ENCODE data around the gene ITGB2.

Gene ITGB2

DNA sequence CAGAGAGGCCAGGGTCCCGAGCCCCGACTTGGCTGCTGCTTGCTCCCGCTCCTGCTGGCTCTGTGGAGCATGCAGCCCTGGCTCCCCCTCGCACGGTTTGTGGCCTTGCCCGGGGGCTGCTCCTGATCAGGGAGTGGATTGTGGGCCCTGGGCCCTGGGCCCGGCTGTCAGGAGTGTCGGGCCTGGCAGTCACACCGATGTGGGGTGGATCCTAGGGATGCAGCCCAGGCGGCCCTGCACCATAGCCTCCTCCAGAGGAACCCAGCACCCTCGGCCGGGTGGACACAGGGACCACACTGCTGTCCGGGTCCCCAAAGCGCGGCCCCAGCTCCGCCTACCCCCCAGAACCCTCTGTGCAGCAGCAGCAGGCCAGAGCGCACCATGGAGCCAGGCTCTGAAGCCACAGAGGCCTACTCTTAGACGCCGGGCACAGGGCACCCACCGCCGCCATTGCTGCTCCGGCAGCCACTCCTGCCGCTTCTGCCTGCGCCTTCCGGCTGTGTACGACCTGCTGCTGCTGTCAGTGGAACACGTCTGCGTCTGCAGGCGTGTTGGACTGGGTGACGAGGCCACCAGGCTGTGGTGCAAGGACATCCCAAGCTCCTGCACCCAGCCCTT lies 28.6 kb upstream of the ITGB2 start:
- H3K27ac ChIP-seq: no peak overlapping the region
- no peaks in the 10 kb centered on the region for H3K36me3 ChIP-seq (ENCODE audit: control insufficient read depth, insufficient read depth, low read length)

DNA sequence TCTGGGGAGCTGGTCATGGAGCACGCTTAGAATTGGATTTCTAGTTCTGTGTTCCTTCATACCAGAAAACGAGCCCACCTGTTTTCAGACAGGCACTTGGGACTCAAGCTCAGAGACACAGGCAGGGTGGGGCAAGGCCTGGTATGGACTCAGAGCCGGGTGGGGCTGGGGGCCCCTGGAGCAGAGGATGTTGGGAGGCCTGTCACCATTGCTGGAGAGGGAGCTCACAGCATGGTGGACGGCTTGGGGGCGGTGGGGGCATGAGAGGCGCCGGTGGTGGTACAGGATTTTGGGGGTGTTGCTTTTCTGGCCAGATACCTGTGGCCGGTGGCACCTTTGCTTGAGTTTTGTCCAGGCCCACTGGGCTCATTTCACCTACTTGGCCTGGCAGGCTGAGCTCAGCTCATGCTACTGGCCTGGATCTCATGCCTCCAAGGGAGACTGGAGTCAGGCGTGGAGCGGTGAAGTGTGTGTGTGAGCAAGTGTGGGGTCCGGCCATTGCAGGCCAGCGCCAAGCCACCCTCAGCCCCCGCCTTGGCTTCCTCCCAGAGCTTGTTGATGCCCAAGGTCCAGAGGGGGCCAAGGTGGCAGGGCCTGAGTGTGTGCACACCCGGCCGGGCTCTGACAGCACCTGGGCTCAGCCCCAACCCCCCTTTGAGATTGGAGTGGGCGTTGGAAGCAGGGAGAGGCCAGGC lies 27.9 kb upstream of the ITGB2 start:
- Histone ChIP-seq H2AFZ (no peak overlapping the region), H3K9ac (no peak overlapping the region), H3K9me3 (ENCODE audit: control insufficient read depth, low read length) (no peaks in the 10 kb centered on the region), H3K4me2 (ENCODE audit: low read length) (no peak overlapping the region), H3K79me2 (peaks cover 6% of the 10 kb centered on the region), H3K27ac (no peak overlapping the region), H3K4me1 (no peaks in the 10 kb centered on the region), H3K4me3 (ENCODE audit: low read depth, low read length) (no peak overlapping the region), H3K27me3 (ENCODE audit: control insufficient read depth, insufficient read depth, low read length) (no peaks in the 10 kb centered on the region), H3K36me3 (ENCODE audit: control insufficient read depth, insufficient read depth, low read length) (no peaks in the 10 kb centered on the region)
- TF ChIP-seq, protein P1, sequence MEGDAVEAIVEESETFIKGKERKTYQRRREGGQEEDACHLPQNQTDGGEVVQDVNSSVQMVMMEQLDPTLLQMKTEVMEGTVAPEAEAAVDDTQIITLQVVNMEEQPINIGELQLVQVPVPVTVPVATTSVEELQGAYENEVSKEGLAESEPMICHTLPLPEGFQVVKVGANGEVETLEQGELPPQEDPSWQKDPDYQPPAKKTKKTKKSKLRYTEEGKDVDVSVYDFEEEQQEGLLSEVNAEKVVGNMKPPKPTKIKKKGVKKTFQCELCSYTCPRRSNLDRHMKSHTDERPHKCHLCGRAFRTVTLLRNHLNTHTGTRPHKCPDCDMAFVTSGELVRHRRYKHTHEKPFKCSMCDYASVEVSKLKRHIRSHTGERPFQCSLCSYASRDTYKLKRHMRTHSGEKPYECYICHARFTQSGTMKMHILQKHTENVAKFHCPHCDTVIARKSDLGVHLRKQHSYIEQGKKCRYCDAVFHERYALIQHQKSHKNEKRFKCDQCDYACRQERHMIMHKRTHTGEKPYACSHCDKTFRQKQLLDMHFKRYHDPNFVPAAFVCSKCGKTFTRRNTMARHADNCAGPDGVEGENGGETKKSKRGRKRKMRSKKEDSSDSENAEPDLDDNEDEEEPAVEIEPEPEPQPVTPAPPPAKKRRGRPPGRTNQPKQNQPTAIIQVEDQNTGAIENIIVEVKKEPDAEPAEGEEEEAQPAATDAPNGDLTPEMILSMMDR (IDR thresholded peaks at IDR 0.05): no peak

More for the DNA sequence above, 28.6 kb upstream of the ITGB2 start:
- H3K4me3 ChIP-seq (ENCODE audit: low read depth, low read length): no peak overlapping the region
- no peak overlapping the region for H3K4me2 ChIP-seq (ENCODE audit: low read length)
- no peak overlapping the region for H3K9ac ChIP-seq
- H3K9me3 ChIP-seq (ENCODE audit: control insufficient read depth, low read length): no peaks in the 10 kb centered on the region
- TF ChIP-seq, protein P1 (IDR thresholded peaks at IDR 0.05): no peak
- peaks cover 6% of the 10 kb centered on the region for H3K79me2 ChIP-seq
- no peaks in the 10 kb centered on the region for H3K27me3 ChIP-seq (ENCODE audit: control insufficient read depth, insufficient read depth, low read length)
- H2AFZ ChIP-seq: no peak overlapping the region
- no peaks in the 10 kb centered on the region for H3K4me1 ChIP-seq

DNA sequence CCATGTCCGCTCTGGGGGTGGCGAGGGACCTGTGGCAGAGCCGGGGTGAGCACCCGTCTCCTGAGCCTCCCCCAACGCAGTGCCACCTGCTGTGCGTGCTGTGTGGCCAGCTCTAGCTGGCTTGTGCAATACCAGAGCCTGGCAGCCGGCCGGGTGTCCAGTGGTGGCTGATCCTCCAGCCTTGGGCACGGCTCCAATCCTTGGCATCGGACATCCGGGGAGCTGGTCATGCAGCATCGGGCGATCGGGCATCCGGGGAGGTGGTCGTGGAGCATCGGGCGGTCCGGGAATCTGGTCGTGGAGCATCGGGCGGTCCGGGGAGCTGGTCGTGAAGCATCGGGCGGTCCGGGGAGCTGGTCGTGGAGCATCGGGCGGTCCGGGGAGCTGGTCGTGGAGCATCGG lies 27.2 kb upstream of the ITGB2 start:
- Histone ChIP-seq H3K4me2 (ENCODE audit: low read length) (no peak overlapping the region), H3K27me3 (ENCODE audit: control insufficient read depth, insufficient read depth, low read length) (no peaks in the 10 kb centered on the region), H2AFZ (no peak overlapping the region), H3K4me1 (no peaks in the 10 kb centered on the region), H3K4me3 (ENCODE audit: low read depth, low read length) (no peak overlapping the region), H3K79me2 (peaks cover 6% of the 10 kb centered on the region), H3K9me3 (ENCODE audit: control insufficient read depth, low read length) (no peaks in the 10 kb centered on the region), H3K9ac (no peak overlapping the region), H3K27ac (no peak overlapping the region), H3K36me3 (ENCODE audit: control insufficient read depth, insufficient read depth, low read length) (no peaks in the 10 kb centered on the region)
- TF ChIP-seq, protein P1 (IDR thresholded peaks at IDR 0.05): no peak

DNA sequence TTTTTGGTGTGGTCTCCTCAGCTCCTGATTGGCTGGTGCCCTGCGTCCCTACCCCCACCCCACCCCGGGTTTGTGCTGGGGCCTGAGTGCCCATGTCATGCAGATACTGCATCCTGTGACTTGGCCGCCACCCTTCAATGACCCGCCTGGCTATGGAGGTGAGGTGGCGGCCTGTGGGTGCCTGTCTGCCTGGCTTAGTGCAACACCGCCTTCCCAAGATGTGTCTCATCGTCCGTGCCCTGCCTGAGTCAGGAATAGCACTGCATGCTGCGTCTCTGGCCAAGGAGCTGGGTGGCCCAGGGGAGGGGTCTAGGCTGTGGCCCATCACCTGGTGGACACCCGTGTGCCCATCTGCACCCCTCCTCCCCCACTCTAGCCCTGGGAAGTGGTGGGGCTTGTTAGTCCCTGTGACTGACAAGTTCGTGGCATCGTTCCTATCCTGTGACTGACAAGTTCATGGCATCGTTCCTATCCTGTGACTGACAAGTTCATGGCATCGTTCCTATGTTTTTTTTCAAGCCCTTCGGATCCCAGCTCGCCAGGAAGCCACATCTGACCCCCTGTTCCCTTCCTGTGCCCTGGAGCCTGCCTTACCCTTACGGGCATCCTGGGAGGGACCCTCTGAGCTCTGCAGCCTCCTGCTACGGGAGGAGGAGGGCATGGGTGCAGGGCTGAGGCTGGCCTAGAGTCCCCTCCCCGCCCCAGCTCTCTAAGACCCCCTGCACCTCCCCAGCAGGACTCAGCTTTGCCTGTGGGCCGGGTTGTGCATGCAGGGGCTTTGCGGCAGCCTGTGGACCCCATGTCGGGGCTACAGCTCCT lies 26.6 kb upstream of the ITGB2 start:
- no peak overlapping the region for H3K27ac ChIP-seq
- H3K4me1 ChIP-seq: no peaks in the 10 kb centered on the region
- peaks cover 6% of the 10 kb centered on the region for H3K79me2 ChIP-seq
- no peak overlapping the region for H2AFZ ChIP-seq
- H3K27me3 ChIP-seq (ENCODE audit: control insufficient read depth, insufficient read depth, low read length): no peaks in the 10 kb centered on the region
- no peak overlapping the region for H3K4me3 ChIP-seq (ENCODE audit: low read depth, low read length)
- H3K9me3 ChIP-seq (ENCODE audit: control insufficient read depth, low read length): no peaks in the 10 kb centered on the region
- no peak overlapping the region for H3K9ac ChIP-seq
- no peaks in the 10 kb centered on the region for H3K36me3 ChIP-seq (ENCODE audit: control insufficient read depth, insufficient read depth, low read length)
- TF ChIP-seq, protein P1 (IDR thresholded peaks at IDR 0.05): no peak
- H3K4me2 ChIP-seq (ENCODE audit: low read length): no peak overlapping the region
